ENCODE results near the gene NRG2. TPM values are rescaled to one million over a fixed set of nuclear protein-coding genes. Genes with fewer than 3 reads are reported as not detected.

NRG2 gene
- polyA plus RNA-seq, 3 donors, result 0.01 TPM; not detected in 2

DNA sequence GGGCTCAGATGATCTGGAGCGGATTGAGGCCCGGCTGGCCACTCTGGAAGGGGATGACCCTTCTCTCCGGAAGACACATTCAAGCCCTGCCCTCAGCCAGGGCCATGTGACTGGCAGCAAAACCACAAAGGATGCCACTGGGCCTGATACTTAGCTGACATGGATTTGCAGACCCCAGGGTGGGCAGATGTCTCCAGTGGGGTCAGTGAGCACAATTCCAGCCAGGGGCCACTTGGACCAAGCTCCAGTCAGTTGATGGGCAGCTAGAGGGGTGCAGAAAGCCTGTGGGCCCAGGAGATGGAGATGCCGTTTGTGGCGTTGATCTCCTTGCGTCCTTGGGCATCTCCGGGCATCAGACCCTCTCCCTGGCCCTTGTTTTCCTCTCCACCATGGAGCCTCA lies 200.8 kb downstream of the NRG2 start:
- no peaks in the 10 kb centered on the region for H3K36me3 ChIP-seq (replicated peaks in 1 of 2; ENCODE audit: control insufficient read depth in 1 of 2, insufficient read depth in 2 of 2, low read length in 2 of 2)
- Mint-ChIP-seq H3K27ac (no peak overlapping the region), H3K9me3 (peaks cover 0 to 4% (median 0%) of the 10 kb centered on the region in 7 donors), H3K4me3 (no peak overlapping the region), H3K27me3 (ENCODE audit: low read depth in 3 of 3) (peaks cover 28 to 40% (median 30%) of the 10 kb centered on the region in 3 donors), H3K36me3 (no peaks in the 10 kb centered on the region), H3K4me1 (peaks cover 2% of the 10 kb centered on the region)
- no peak overlapping the region for H3K9ac ChIP-seq (ENCODE audit: insufficient read depth, low read length, poor library complexity, severe bottlenecking)
- TF ChIP-seq, protein P1, sequence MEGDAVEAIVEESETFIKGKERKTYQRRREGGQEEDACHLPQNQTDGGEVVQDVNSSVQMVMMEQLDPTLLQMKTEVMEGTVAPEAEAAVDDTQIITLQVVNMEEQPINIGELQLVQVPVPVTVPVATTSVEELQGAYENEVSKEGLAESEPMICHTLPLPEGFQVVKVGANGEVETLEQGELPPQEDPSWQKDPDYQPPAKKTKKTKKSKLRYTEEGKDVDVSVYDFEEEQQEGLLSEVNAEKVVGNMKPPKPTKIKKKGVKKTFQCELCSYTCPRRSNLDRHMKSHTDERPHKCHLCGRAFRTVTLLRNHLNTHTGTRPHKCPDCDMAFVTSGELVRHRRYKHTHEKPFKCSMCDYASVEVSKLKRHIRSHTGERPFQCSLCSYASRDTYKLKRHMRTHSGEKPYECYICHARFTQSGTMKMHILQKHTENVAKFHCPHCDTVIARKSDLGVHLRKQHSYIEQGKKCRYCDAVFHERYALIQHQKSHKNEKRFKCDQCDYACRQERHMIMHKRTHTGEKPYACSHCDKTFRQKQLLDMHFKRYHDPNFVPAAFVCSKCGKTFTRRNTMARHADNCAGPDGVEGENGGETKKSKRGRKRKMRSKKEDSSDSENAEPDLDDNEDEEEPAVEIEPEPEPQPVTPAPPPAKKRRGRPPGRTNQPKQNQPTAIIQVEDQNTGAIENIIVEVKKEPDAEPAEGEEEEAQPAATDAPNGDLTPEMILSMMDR (IDR thresholded peaks at IDR 0.05), result no peak
- H3K4me2 ChIP-seq (replicated peaks; ENCODE audit: extremely low read depth, low read length, poor library complexity, severe bottlenecking), result no peak overlapping the region
- no peaks in the 10 kb centered on the region for H3K79me2 ChIP-seq (ENCODE audit: insufficient read depth, low read length)
- no peaks in the 10 kb centered on the region for H4K20me1 ChIP-seq (ENCODE audit: insufficient read depth, low read length)
- 79% methylated on average over 5 of the region's 7 CpGs for WGBS (ENCODE audit: insufficient coverage)
- H2AFZ ChIP-seq (ENCODE audit: insufficient read depth, low read depth, low read length, poor library complexity, severe bottlenecking), result no peak overlapping the region
- H3K9me3 ChIP-seq (replicated peaks in 1 of 2; ENCODE audit: control insufficient read depth in 1 of 2, insufficient read depth in 1 of 2, low read length in 2 of 2), result peaks cover 0 to 11% of the 10 kb centered on the region in 2 donors
- peaks cover 19 to 22% of the 10 kb centered on the region in 2 donors for H3K27me3 ChIP-seq (ENCODE audit: control insufficient read depth in 2 of 2, insufficient read depth in 2 of 2, low read length in 2 of 2)
- no peak overlapping the region for H3K27ac ChIP-seq (ENCODE audit: low read depth in 1 of 2, low read length in 2 of 2)
- H3K4me3 ChIP-seq (replicated peaks in 1 of 3; ENCODE audit: low read depth in 2 of 3, low read length in 3 of 3), result no peak overlapping the region
- no peak for DNase-seq
- intact Hi-C loops (cut with micrococcal nuclease), result no loop called here
- peaks cover 3 to 5% of the 10 kb centered on the region in 2 donors for H3K4me1 ChIP-seq (ENCODE audit: control insufficient read depth in 1 of 2, insufficient read depth in 2 of 2, low read length in 2 of 2)

DNA sequence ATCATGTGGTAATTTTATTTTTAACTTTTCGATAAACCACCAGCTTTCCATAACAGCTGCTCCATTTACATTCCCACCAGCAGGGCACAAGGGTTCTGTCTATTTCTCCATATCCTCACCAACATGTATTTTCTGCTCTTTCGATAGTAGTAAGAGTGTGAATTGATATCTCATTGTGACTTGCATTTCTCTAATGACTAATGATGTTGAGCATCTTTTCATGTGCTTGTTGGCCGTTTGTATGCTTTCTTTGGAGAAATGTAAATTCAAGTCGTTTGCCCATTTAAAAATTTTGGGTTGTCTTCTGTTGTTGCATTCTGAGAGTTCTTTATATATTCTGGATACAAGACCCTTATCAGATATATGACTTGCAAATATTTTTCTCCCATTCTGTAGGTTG lies 201.6 kb downstream of the NRG2 start:
- Histone ChIP-seq H3K36me3 (replicated peaks in 1 of 2; ENCODE audit: control insufficient read depth in 1 of 2, insufficient read depth in 2 of 2, low read length in 2 of 2) (no peaks in the 10 kb centered on the region), H2AFZ (ENCODE audit: insufficient read depth, low read depth, low read length, poor library complexity, severe bottlenecking) (no peak overlapping the region), H3K27ac (ENCODE audit: low read depth in 1 of 2, low read length in 2 of 2) (no peak overlapping the region), H3K4me1 (ENCODE audit: control insufficient read depth in 1 of 2, insufficient read depth in 2 of 2, low read length in 2 of 2) (no peaks in the 10 kb centered on the region), H3K79me2 (ENCODE audit: insufficient read depth, low read length) (no peaks in the 10 kb centered on the region), H4K20me1 (ENCODE audit: insufficient read depth, low read length) (no peaks in the 10 kb centered on the region), H3K4me2 (replicated peaks; ENCODE audit: extremely low read depth, low read length, poor library complexity, severe bottlenecking) (no peak overlapping the region), H3K9me3 (replicated peaks in 1 of 2; ENCODE audit: control insufficient read depth in 1 of 2, insufficient read depth in 1 of 2, low read length in 2 of 2) (peaks cover 0 to 4% of the 10 kb centered on the region in 2 donors), H3K27me3 (ENCODE audit: control insufficient read depth in 2 of 2, insufficient read depth in 2 of 2, low read length in 2 of 2) (peaks cover 13 to 15% of the 10 kb centered on the region in 2 donors), H3K9ac (ENCODE audit: insufficient read depth, low read length, poor library complexity, severe bottlenecking) (no peak overlapping the region), H3K4me3 (replicated peaks in 1 of 3; ENCODE audit: low read depth in 2 of 3, low read length in 3 of 3) (no peak overlapping the region)
- Mint-ChIP-seq H3K36me3 (no peaks in the 10 kb centered on the region), H3K27ac (no peak overlapping the region), H3K27me3 (ENCODE audit: low read depth in 3 of 3) (peaks cover 20 to 32% (median 22%) of the 10 kb centered on the region in 3 donors), H3K4me1 (no peaks in the 10 kb centered on the region), H3K4me3 (no peak overlapping the region), H3K9me3 (peaks cover 0 to 4% (median 0%) of the 10 kb centered on the region in 7 donors)
- TF ChIP-seq, protein P1 (IDR thresholded peaks at IDR 0.05), result no peak
- WGBS (ENCODE audit: insufficient coverage), result no CpG with 5 or more reads among the region's 4 CpGs
- DNase-seq, result no peak
- intact Hi-C loops (cut with micrococcal nuclease), result no loop called here
